ENCODE measurements around the gene EXOC3. TPM values are rescaled to one million over a fixed set of nuclear protein-coding genes. Genes with fewer than 3 reads are reported as not detected.
A peak's percentile ranks its signal among the peaks of the same experiment; 100 is the strongest.
"Not testable (repeated sequence)": the region's sequence is repeated elsewhere in the genome, so short reads cannot be mapped to it uniquely, and the experiment has no call there.

Gene EXOC3
- 71.6 and 77.6 TPM in 2 replicates for total RNA-seq (2014; rRNA removed; shearing (Covaris generic))
- polyA plus RNA-seq (2015; cell fraction: cytosol; rRNA removed): 40.8 and 43.3 TPM in 2 replicates
- 105 and 114 TPM in 2 replicates for polyA plus RNA-seq (2015; cell fraction: nucleus; rRNA removed)

DNA sequence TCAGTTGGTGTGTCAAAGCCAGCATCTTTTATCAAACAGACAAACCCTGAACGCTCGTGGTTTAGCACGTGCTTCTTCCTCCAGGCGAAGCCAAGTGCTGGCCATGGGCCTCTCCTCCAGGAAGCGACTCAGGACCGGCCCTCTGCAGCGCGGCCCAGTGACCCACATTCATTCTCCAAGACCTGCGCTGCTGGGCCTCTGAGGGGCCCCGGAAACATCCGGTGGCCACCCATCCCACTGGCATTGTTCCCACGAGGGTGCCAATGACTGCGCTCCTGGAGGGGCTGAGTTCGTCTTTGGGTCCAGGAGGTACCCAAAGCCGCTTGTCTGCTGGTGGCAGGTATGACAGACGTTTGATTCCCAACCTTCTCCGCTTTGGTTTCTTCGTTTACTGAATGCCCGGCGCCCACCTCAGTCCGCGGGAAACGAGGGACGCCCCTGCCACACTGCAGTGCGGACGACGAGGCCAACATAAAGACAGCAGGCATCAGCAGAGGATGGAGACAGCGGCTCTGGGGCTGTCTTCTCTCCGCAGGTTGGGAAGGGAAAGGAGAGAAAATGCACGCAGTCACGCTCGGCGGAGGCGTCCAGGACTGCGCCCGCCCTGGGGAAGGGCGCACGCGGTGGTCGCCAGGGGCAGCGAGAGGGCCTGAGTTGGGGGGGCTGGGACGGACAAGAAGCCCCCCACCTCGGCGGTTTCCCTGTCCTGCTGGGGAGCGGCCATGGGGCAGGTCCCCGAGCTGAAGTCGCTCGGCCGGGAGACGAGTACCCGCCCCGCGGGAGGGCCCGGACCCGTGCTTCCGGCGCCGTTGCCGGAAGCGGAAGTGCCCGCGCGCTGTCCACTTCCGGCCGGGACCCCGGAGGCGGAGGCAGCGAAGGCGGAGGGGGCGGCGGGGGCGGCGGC lies at the start of gene EXOC3:
Gene EXOC3 (plus strand): TSS at position 842 of the 904 bp plus-strand sequence. CDS start 3,030 bp downstream, outside the sequence.
- DNase-seq (ENCODE audit: low read depth): peak; percentile 70

DNA sequence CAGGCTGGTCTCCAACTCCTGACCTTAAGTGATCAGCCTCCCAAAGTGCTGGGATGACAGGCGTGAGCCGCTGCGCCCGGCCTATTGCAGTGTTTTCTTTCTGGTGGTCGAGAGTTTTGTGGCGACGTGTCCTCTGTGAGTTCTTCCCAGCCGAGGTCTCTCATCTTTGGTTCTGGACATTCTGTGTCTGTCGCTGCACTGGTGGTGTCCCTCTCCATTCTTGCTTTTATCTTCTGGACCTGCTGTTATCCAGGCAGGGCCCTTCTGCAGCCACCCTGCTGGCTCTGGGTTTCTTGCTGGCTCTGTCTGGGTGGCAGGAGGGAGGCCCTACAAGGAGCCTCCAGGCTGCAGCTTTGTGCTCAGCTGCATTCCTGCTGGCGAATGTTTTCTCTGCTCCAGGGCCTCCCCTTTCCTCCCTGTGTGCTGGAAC lies 49.1 kb upstream of the EXOC3 start:
- no peak for DNase-seq (ENCODE audit: low read depth)

DNA sequence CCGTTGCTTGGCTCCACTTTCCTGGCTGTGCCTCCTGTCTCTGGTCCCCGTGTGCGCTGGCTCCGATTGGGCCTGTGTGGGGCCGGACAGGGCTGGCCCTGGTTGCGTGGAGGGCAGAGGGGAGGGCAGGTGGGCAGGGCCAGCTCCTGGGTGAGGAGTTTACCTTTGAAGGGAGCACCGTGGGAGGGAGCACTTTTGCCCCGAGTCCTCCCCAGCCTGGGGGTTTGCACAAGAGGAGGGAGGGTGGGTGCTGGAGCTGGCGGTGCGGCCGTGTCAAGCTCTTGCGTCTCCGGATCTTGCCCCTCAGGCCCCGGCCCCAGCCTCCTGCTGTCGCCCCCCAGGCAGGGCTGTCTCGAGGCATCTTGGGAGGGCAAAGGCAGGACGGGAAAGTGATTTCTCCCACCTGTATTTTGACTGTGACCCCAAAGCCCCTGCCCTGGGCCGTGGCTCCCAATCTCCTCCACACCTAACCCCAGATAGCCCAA lies 48.3 kb upstream of the EXOC3 start:
- DNase-seq (ENCODE audit: low read depth): no peak

DNA sequence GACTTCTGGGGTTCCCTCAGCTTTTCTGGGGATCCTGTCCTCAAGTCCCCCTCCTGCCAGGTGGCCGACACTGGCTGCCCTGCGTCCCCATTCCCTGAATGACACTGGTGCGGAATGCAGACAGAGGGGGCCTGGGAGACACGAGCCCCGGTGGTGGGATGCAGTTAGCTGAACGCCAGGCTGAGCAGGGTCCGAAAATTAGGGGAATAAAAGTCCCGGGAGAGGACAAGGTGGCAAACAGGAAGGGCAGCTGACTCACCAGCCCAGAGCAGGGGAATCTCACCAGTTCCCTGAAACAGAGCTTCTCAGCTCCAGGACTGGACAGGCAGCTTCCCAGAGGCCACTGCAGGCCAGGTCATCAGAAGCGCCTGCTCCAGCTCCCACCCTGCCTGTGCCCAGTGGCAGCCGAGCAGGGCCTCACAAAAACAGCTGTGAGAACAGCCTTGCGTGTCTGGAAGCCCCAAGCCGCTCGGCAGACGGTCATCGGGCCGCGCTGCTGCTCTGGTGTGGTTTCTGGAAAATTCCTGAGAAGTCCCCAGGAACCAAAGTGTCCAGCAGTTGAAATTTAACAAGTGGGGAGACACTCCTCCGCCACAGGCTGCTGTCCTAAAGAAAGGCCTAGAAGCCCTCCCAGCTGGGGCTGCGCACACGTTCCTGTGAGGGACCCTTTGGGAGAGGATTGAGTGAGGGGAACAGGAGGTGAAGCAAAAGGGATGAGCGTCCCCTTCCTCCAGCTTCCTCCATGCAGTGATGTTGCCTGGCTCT lies 47.6 kb upstream of the EXOC3 start:
- peak; percentile 70 for DNase-seq (ENCODE audit: low read depth)

DNA sequence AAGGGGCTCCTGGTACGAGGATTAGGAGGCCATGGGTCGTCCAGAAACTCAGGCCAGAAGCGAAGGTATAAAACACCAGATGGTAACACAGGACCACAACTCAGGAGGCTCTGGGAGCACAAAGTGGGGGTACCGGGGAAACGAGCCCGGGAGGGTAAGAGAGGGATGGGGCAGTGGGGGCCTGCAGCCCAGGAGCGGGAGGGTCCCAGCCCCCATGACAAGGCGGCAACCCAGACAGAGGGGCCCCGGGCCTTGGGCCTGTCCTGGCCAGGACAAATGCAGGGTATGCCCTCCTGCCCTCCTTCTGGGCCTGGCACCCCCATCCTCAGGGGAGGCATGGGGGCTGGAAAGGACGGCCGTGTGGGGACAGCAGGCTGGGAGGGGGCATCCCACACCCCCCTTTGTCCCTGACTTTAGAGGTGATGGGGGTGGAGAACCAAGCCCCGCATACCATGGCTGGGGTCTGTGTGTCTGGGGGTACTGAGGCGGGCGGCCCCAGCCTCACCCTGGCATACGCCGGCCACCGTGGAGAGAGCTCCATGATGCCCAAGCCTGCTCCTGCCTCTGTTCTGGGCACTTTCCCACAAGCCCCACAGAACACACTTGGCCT lies 47.0 kb upstream of the EXOC3 start:
- no peak for DNase-seq (ENCODE audit: low read depth)

DNA sequence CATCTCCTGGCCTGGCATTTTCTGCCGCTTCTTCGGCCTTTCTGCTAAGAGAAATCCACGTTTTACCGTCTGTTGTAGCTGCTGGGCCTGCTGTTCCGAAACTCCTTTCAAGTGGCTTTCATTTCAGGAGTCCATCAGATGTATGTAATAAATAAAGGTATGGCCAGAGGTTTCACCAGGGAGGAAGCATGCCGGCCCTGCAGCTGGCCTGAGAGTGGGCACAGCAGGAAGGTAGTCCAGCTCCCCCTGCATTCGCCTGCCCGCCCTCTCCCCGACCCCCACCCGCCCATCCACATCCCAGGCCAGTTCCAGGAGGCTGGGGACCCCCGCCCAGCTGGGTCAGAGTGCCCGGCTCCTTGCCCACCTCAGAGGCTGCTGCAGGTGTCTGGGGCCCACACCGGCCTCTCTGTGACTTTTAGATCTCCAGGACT lies 46.4 kb upstream of the EXOC3 start:
- no peak for DNase-seq (ENCODE audit: low read depth)

DNA sequence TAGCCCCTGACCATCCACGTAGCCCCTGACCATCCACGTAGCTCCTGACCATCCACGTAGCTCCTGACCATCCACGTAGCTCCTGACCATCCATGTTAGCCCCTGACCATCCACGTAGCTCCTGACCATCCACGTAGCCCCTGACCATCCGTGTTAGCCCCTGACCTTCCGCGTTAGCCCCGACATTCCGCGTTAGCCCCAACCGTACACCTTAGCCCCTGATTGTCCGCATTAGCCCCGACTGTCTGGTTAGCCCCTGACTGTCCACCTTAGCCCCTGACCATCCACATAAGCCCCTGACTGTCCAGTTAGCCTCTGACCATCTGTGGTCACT lies 44.9 kb upstream of the EXOC3 start:
- DNase-seq (ENCODE audit: low read depth): not testable (repeated sequence)

DNA sequence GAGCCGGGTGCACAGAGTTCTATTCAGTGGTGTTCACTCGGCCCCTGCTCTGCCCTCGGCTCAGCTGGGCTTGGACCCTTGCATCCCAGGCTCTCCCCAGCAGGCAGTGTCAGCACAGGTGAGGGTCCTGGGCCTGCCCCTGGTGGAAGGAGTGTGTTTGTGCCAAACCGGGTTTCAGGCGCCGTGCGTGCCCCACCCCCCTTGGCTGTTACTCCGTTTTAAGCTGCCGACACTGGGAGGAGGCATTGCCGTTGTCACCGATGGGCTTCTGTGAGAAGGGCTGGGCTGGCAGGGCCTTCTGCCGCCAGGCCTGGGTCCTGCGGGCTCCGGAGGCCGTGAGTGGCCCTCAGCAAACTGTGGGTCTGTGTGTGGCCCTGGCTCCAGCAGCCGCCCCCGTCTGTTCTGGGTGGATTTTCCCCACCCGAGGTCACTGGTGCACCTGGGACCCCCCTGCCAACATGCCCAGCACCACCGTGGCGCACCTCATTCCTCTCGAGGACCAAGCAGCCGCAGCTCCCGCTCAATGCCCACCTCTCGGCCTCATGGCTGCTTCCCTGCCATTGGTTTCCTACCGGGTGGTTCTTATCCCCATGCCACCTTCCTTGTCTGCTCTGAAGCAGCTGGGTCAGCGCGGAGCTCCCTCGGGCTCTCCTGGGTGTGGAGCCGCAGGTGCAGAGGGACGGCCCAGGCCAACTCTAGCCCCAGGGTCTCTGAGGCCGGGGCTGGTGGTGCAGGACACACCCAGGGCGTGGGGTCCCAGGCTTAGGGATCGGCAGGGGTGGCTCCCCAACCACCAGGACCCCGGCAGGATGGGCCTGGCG lies 44.3 kb upstream of the EXOC3 start:
- DNase-seq (ENCODE audit: low read depth): no peak

DNA sequence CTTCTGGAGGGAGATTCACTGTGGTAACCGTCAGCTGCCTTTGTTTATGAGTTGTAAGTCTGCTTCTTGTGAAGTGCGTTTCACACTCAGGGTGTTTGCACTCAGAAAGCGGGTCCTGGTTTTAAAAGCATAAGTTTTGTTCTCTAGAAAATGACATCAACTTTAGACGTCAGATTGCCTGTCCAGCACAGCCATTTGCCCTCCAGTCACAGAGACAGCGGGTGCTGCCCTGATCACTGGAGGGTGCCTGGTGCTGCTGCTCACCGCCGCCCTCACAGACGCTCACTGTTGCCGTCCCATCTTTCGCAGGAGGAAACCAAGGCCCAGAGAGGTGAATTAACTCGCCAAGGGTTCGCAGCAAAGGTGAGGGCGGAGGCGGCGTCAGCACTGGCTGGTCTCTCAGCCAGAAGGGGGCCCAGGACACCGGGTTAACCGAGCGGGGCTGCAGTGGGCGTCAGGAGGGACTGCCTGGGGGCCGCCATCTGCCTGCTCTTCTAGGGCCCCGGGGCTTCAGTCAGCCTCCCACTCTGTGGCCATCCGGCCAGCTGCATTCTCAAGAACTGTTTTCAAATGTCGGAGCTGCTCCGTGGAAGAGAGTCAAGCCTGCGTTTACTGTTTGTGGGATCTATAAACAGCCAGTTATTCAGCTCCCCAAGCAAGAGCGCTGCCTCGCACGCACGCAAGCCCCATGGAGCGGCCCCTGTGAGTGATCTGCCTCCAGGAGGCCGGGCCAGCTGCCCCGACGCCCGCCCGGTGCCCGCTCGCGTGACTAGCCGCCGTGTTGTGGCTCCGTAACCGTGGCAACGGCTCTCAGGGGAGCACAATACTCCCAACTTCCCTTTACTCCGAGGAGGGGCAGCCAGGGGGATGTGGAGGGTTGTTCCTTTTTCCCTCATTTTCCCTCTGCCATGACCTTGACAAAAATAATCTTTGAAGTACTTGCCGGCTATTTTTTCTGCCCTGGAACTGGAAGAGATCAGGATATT lies 43.4 kb upstream of the EXOC3 start:
- peak; percentile 68 for DNase-seq (ENCODE audit: low read depth)

DNA sequence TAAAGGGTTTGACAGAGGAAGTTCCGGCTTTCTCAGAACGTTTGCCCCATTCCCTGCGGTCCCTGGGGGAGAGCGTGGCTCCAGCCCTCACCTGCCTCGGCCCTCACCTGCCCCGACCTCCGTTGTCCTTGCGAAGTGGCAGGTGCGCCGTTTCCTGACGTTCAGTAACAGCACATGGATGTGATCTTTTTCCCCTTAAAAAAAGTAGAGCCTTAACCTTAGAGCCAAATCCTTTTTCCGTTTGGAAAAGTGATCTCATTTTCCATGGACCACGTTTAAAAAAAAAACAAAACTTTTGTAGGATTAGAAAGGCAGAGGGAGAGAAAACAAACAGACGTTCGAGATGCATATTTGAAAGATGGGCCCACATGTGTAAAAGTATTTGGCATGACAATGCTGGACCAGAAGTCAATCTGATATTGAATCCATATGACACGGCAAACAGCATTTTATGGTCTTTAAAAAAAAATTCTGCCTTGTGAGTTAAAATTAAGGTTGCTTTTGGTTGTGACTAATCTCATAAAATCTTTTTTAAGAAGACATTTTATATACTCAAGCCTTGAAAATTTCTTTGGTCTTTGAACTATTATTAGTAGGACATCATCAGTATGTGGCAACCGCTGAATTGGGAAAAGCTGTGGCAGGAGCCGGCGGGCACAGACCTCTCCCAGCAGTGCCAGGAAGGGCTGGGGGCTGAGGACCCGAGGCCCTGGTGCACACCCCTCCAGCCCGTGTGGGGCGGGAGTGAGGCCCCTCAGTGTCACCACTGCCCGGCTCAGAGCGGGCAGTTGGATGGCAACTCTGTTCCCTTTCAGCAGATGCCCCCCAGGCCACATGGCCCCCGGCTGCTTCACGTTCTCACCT lies 42.5 kb upstream of the EXOC3 start:
- DNase-seq (ENCODE audit: low read depth): no peak

DNA sequence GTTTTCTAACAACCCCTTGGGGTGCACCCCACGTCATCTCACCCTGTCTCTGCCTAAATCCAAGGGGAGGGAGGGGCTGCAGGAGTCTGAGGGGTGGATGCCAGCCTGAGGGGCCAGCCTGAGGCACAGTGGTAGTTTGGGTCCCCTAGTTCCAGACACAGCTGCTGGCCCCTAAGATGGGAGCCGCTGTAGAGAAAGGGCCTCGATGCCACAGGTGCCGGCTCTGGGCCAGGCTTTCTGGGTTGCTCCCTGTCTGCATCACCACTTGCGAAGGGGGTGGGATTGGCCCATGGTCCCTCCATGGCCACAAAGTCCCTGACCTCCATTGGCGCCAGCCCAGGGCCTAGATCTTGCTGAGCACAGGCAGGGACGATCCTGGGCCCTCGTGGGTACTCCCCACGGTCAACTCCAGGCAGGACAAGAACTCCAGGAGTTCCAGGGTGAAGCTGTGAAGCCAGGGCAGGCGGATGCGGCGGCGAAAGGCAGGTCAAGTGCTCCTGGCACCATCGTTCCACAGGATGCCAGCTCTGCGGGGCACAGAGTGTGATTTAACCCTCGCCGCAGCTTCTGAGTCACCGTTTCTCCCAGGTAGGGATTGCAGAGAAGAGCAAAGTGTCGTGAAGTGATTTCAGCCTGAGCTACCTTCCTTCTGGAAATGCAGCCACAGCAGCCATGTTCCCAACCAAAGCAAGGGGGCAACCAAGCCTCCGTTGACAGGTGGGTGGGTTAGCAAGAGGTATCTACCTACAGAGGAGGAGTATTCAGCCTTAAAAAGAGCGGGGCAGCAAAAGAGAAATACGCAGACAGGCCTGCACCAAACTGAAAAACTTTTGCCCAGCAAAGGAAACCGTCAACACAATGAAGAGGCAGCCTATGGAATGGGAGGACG lies 41.6 kb upstream of the EXOC3 start:
- DNase-seq (ENCODE audit: low read depth): no peak

DNA sequence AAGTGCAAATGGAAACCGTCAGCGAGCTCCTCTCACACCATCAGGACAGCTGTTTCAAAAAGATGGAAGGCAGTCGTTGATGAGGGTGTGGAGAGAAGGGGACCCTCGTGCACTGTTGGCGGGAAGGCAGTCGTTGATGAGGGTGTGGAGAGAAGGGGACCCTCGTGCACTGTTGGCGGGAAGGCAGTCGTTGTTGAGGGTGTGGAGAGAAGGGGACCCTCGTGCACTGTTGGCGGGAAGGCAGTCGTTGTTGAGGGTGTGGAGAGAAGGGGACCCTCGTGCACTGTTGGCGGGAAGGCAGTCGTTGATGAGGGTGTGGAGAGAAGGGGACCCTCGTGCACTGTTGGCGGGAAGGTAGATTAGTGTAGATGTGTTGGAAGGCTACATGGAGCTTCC lies 40.8 kb upstream of the EXOC3 start:
- DNase-seq (ENCODE audit: low read depth): not testable (repeated sequence)

DNA sequence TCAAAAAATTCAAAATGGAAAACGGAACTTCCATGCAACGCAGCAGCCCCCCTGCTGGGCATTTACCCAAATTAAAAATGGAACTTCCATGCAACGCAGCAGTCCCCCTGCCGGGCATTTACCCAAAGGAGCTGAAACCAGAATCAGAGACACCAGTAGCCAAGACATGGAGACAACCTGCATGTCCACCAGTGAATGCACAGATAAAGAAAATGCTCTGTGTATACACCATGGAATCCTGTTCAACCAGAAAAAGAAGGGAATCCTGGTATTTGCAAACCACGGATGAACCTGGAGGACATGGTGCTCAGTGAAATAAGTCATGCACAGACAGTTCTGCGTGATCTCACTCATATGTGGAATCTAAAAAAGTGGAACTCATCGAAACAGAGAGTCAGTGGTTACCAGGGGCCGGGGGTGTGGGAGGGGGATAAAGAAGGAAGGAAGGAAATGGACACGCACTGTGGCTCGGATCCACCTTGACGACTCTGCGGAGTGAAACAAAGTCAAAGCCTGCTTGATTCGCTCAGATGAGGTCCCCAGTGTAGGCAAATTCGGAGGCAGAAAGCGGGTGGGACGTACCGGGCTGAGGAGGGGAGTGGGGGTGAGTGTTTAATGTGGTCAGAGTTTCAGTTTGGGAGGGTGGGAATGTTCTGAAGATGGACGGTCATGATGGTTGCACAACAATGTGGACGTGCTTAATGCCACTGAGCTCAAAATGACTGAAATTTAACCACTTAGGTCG lies 40.2 kb upstream of the EXOC3 start:
- DNase-seq (ENCODE audit: low read depth): no peak

DNA sequence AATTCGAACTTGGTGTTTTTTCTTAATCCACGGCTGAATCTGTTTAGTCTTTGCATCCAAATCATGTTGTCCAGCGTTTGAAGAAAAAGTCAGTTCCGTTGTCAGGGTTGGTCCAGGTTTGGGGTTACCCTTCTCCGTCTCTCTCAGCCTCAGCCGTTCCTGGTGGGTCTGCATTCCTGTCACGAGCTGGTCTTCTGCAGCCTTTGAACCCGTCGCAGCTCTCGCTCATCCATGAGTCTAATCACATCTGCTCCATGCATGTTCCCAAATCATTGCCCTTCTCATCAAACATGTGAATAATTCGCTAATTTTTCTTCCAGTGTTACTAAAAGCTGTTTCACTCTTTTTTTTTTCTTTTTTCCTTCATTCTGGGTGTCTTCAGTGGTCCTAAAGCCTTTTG lies 39.0 kb upstream of the EXOC3 start:
- DNase-seq (ENCODE audit: low read depth): no peak

DNA sequence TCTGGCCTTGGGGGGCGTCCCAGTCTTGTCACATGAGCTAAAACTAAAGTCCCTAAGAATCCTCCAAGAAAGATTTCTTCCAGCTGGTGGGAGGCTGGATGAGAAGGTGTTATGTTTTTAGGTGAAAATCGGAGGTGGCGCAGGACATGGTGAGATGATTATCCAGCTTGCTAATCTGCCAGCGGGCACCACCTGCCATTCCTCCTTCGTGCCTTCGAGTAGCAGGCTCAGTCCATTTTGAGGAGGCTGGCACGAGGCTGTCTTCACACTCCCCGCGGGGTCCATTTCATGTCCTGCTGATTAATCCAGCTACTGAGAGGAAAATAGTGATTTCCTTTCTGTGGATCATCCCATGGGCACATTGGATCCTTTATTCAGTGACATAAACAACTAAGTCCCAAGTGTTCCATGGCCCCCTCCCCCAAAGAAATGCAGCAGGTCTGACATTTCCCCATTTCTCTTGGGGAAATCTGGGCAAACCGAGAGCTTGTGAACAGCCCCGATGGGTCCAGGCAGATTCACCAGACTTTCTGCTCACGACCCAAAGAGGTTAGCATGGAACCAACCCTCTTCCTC lies 38.2 kb upstream of the EXOC3 start:
- no peak for DNase-seq (ENCODE audit: low read depth)

DNA sequence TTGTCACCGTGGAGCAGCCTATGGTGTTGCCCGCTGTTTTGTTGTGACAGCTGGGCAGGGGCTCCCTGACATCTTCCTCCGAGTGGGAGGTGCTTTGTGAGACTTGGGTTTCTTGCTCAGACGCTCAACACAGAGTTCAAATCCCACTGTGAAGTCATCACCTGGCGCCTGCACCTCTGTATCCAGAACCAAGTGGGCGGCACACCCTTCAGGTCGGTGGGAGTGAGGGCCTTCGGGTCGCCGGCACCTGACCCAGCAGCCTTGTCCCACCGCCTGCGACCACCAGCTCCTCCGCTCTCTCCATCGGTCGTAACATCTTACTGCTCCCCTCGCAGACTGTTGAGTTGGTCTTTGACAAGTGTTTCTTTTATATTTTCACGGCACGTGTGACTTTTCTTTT lies 37.6 kb upstream of the EXOC3 start:
- no peak for DNase-seq (ENCODE audit: low read depth)

All from HT1080 (cell line).